HG02623 (cell line): ENCODE results near the gene RFNG.

ENCODE experiments used
- ATAC-seq: cut with Tn5 transposase; IDR thresholded peaks from one replicate; pipeline ENCODE4 v1.9.1; 2021; ENCODE audit warnings: moderate library complexity; ENCODE audit not compliant: unreplicated experiment

The RFNG gene

DNA sequence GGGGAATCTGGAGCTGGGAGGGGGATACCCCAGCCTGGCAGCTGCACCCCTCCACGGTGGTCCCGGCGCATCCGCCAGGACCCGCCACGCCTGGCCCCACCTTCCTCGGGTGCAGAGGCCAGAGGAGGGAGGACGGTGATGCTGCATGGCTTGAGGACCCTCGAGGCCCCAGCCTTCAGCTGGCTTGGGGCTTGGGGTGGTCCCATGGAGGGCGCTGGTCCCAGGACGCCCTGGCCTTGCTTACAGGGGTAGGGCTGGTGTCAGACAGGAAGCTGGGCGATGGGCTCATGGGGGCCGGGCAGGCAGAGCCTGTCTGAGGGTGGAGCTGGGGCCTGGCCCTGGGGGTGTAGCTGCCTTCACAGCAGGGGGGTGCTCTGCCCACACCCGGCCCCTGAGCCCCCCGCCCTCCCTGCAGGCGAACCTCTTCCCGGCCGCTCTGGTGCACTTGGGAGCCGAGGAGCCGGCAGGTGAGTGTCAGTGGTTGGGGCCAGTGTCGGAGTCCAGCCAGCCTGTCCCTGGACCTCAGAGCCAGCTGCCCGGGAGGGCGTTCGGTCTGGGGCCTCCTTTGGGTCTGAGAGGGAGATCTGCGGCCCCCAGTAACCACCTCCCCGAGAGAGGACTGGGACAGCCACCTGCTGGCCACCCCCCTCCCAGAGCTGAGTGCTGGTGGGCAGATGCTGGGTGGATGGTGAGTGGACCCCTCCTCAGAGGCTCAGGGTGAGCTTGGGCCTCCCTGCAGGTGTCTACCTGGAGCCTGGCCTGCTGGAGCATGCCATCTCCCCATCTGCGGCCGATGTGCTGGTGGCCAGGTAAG is 35.3 kb downstream of the RFNG start:
- ATAC-seq: no peak

DNA sequence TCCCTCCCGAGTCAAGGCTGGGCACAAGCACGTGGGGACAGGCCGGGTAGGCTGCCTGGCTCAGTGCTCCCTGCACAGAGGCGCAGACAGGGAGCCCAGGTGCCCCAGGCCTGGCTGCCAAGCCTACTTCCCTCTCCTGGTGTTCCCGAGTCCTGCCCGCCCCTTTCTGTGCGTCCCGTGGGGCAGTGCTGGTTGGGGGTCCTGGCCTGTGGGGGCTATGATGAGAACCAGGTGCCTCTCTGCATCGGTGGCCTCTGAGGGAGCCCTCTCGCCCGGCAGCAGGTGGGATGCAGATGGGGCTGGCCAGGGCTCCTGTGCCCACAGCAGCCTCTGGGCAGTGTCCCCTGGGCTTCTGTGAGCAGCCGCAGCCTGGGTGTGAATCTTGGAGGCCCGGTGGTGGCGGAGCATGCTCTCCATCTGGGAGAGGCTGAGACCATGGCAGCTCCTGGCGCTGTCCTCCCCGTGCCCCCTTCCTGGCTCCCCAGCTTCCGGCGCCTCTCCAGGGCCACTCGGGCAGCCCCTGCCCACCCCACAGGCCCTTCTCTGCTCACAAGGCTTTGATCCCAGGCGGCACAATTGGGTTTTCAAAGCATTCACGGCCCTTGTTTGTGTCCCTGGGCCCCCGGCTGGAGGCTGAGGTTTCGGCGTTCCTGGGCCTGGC is 36.2 kb downstream of the RFNG start:
- no peak for ATAC-seq

DNA sequence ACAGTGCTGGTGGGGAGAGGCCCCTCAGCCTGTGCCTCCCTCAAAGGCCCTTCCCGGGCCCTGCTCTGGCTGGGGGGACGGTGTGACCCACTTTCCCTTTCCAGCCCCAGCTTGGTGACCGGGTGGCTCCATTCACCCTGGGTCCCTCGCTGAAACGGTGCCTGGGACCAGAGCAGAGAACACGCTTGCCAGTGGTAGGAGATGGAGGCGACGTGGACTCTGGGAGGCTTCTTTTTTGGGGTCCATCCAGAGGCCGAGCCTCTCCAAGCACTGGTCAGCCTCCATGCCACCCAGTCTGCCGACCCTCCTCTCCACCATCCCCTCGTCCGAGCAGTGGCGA is 36.7 kb downstream of the RFNG start:
- ATAC-seq: no peak

DNA sequence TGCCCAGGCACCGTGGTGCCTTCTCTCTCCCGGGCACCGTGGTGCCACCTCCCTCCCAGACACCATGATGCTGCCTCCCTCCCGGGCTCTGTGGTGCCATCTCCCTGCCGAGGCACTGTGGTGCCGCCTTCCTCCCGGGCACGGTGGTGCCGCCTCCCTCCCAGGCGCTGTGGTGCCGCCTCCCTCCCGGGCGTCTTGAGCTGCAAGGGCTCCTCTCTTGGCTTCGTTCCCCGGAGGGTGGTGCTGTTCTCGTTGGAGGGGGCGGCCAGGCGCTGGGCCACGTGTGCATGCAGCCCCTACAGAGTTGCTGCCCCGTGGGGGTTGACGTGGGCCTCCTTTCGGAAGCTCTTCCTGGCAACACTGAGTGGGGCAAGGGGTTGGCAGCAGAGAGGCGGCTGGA is 37.2 kb downstream of the RFNG start:
- ATAC-seq: no peak

DNA sequence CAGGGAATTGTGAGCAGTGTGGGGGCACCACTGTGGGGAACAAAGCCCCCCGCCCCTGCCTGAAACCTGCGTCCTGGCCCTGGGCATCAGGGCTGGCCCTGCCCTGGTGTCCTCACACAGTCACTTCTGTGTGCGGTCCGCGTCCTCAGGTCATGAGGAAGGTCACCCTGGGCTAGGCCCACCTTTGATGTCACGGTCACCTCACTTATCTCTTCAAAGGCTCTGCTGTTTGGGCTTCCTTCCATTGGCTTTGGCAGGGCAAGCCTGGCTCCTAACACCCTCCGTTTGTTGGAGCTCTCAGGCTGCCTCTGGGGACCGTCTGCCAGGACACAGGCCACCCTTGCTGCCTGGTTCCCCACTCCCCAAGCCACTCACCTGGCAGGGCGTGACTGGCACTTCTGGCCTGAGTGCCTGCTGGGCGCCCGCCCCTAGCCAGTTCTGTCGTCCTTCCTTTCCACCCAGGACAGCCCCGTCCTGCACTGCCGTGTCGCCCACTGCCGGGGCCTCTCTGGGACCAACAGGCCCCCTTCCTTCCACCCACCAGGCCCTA is 37.8 kb downstream of the RFNG start:
- no peak for ATAC-seq

DNA sequence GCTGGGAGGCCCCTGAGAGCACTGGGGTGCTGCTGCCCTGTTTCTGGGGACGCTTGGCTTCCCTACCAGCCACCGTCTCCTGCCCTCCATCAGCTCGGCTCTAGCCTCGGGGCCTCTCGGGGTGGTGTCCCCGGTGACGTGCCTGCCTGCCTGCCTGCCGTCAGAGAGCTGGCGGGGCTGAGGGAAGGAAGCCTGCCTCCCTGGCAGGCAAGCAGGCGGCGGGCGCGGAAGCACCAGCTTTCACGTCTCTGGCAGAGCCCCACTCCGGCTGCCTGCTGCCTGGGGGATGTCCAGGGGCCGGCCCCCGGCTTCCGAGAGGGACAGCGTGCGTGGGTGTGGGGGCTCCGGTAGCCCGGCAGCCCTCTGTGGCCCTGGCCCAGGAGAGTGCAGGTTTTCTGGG is 38.3 kb downstream of the RFNG start:
- no peak for ATAC-seq

DNA sequence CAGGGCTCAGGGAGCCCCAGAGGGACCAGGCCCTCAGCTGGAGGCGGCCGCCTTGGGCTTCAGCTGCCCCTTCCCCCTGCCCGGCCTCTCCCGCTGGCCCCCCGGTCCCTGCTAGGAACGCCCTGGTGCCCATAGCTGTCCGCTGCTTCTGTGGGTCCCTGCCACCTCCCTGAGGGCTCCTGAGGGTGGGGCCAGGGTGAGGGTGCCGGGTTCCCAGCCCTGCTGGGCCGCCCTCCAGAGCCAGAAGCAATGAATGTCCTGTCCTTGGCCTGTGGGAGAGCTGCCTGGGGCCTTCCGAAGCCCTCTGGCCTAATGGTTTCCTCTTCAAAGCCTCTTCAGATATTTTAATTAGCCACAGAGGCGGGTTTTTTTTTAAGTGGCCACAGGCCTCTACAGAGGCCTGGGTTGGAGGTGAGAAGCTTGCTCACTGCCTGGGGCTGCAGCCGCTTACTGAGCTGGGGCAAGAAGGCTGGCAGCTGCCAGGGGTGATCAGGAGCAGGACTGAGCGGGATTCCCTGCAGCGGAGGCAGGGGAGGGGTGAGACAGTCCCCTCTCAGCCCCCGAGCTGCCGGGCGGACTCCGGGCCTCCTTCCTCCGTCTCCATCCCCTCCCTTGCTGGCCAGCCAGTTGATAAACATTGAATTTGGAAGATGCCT is 38.8 kb downstream of the RFNG start:
- ATAC-seq: no peak

DNA sequence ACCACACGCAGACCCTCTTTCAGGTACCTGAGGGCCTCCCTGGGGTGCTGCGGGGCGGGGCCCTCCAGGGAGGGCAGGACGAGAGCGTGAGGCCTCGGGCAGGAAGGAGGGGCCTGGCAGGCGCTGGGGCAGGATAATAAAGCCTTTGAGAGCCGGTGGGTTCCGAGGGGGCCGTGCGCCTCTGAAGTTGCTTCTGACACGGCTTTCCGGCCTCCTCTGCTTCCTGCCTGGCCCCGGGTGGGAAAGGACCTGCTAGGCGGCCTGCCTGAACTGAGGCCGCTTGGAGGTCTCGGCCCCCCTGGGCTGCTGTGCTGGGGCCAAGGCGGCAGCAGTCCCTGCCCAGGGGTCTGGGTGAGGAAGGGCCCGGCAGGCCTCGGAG is 39.4 kb downstream of the RFNG start:
- no peak for ATAC-seq

DNA sequence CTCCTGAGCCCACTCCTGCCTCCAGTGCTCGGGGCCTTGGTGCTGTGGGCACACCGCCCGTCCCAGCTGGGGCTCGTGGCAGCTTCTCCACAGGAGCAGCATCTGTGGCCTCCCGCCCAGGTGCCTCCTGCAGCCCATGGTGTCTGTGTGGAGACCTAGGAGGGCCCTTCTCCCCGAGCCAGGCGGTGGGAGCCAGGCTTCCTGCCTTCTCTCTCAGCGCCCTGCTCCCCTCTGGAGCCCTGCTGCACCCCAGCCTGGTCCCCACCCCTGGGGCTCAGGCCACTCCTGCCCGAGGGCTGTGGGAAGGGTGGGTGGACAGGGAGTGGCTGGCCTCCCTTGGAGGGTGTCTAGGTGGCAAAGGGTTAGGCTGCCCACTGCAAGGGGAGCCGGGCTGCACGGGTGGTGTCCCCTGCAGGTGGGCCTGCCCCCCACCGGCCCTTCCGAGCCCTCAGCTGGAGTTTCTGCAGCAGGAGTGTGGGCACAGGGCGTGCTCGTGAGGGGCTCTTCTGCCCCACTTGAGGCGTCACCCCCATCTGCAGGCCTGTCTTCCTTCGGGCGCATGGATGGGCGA is 39.9 kb downstream of the RFNG start:
- no peak for ATAC-seq

DNA sequence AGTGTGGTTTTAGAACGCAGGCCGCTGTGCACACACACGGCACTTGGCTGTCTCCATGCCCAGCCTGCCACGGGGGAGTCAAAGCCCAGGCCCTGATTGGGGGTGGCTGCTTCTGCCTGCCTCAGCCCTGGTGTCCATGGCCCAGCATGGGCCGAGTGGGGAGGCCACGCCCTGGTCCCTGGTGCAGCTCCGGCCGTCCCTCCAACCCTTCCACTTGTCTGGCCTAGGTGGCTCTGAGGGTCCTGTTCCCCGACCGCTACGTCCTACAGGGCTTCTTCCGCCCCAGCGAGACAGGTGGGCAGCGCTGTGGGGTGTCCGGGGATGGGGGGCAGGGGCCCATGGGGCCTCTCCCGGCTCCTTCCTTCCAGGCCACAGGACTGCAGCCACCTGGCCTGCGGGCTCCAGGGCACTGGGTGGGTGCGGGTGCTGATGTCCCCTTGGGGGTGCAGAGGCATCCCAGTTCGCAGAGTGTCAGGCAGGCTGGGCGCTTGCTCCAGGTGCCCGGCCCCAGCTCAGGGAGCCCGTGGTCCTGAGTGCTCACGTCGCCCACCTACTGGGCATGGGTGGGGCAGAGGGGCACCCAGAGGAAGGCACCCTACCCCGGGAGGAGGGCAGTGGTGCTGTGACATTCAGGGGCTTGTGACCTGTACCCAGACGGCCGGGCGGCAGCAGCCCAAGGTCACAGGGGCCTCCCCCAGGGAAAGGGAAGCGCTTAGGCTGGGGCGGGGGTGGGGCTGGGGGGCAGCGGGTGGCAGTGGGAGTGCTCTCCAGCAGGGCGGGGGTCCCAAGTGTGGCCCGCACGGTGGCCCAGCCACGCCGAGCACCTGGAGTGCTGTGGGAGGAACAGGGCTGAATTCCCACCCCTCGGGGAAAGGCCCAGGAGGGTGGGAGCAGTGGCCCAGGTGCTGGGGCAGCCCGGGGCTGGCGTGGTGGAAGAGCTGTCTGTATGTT is 40.8 kb downstream of the RFNG start:
- ATAC-seq: no peak

DNA sequence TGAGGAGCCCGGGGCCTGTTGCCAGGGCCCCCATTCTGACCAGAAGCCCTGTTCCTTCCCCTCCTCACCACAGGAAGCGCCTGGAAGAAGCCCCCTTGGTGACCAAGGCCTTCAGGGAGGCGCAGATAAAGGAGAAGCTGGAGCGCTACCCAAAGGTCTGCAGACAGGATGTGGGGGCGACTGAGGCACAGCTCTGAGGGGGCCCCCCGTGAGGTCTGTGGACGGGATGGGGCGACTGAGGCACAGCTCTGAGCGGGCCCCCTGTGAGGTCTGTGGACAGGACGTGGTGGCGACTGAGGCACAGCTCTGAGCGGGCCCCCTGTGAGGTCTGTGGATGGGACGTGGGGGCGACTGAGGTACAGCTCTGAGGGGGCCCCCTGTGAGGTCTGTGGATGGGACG is 42.2 kb downstream of the RFNG start:
- ATAC-seq: no peak

DNA sequence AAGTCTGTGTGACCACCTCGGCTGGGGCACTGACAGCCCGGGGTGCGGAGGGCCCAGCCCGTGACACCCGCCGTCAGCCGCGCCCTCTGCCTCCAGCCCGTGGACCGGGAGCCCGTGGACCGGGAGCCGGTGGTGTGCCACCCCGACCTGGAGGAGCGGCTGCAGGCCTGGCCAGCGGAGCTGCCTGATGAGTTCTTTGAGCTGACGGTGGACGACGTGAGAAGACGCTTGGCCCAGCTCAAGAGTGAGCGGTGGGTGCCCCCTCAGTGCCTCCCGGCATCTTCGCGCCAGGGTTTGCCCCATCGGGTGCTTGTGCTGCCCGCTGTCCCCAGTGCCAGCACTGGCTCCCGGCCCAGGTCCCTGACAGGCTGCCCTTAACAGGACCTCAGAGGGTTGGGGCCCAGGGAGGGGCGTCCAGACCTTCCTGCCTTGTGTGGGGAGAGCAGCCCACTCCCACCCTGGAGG is 42.6 kb downstream of the RFNG start:
- no peak for ATAC-seq

DNA sequence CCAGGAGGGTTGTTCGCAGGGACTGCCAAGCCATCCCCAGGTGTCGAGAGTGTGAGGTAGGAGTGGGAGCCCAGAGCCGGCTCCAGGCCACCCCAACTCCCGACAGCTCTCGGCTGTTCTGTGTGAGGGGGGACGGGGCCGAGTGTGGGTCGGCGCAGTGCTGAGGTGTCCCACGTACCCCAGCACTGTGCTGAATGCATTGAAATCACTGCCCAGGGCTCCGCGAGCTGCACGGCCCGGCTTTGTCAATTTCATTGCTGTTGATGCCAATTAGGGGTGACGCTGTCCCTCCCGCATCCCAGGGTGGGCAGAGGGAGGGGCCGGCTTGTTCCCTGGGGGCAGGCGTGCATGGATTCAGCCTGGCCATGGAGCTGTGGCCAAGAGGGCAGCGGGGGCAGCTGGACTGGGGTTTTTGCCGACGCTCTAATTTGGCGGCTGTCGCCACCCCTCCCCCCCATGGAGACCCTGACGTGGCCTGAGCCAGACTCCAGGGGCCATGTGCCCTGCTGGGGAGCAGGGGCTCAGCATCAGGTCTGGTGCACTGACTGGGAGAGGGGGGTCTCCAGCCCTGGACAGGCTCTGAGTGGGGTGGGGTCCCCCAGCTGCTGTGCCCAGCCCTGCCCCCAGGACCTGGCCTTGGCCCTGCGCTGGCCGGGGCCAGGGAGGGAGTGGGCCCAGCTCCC is 43.2 kb downstream of the RFNG start:
- ATAC-seq: no peak

DNA sequence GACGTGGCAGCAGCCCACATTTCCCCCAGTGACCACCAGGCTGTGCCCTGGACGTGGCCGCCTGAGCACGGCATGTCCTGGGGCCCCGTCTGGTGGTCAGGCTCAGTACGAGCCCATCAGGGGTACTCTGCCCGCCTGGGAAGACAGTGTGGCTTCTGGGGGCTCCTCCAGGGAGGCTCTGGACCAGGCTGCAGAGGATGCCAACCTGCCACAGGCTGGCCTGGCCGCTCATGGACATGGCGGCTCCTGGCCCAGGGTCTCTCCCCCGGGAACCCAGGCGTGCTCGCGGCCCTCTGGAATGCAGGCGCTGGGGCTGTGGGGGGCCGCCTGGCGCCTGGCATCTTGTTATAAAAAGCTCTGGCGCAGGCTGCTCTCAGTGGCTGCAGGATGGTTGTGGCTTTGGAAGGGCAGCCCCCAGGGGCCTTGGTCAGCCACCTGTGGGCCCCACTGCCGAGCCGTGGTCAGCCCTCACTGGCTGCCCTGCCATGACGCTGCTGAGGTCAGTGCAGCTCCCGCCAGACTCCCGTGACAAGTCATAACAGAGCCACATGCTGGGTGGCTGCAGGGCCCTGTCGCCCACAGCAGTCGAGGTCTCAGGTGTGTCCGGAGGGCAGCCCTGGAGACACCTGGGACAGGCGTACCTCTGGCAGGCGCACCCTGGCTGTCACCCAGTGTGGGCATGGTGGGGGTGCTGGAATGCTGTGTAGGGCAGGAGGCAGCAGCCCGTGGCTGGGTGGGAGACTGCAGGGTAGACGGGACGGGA is 43.9 kb downstream of the RFNG start:
- ATAC-seq: no peak

DNA sequence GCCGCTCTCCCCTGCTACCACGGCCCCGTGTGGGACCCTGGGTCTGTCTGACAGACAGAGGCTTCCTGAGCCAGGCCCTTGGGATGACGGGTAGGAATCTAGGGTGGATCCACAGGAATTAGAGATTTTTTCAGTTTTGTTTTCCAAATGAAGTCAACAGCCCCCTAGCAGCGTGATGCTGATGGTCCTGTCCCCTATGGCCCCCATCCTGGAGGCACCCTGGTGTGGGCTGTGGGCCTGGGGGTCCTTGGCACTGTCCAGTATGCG is 44.5 kb downstream of the RFNG start:
- no peak for ATAC-seq

DNA sequence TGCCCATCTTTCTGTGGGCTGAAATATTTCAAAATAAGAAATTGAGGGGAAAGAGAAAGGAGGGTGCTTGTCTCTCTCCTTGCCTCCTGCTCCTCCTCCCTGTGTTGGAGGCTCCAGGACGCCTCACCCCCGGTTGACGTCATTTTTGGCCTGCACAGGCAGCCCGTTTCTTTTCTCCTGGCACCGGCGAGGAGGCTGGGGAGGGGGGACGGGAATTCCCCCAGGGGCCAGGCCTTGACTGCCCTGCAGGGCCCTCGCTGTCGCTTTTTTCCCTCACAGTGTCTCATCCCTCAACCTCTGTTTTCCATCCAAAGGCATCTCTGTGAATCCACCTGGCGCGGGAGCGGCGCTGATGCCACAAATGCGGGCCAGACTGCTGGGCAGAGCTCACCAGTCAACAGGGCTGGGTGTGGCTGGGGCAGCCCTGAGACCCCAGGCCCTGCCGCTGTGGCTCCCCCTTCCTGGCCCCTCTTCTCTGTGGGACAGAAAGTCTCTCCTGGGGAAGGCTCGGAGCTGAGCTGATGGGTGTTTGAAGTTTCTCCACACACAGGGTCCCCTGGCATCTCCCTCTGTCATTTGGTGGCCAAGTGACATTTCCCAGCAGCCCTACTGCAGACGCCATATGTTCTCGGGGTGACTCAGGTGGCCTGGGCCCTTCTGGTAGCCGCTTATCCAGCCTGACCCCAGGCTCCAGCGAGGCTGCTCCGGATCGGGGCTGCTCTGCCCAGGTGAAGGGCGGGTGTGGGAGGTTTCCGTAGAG is 45.0 kb downstream of the RFNG start:
- ATAC-seq: no peak

DNA sequence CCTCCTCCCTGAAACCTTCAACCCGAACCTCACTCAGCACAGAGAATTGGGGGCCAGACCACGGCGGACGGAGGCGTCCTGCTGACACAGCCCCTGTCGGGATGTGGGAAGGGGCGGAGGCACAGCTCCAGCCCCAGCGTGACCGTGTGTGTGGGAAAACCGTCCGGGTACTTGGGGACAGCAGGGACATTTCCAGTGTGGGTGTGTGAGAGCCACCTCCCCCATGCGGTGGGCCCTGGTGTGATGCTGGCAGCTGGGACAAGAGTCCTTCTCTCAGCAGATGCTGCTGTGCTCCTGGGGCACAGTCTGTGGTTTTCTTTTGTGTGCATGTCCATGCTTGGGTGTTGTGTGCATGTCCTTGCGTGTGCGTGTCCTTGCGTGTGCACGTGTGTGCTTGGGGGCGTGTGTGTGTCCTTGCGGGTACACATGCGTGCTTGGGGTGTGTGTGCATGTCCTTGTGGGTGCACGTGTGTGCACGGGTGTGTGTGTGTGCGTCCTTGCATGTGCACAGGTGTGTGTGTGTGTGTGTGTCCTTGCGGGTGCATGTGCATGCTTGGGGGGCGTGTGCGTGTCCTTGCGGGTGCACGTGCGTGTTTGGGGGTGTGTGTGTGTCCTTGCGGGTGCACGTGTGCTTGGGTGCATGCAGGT is 45.8 kb downstream of the RFNG start:
- no peak for ATAC-seq
